Central memory CD4-positive, alpha-beta T cell (primary cell): ENCODE results near the gene ZC3H7B.

Experiments used
- DNase-seq: peaks from one replicate; pipeline ENCODE4 v3.0.0; 2022

Gene ZC3H7B

DNA sequence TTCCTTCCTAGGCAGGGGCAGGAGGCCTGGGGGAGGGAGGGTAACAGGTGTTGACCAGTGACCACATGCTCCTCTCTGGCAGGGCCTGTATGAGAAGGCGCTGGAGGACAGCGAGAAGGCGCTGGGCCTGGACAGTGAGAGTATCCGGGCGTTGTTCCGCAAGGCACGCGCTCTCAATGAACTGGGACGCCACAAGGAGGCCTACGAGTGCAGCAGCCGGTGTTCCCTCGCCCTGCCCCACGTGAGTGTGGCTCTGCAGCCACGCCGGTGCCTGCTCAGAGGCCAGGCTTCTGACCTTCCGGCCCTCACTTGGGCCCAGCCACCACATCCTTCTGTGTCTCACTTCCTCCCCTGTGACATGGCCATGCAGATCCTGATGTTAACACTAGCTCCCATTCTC is 25.8 kb downstream of the ZC3H7B start:
- no peak for DNase-seq

DNA sequence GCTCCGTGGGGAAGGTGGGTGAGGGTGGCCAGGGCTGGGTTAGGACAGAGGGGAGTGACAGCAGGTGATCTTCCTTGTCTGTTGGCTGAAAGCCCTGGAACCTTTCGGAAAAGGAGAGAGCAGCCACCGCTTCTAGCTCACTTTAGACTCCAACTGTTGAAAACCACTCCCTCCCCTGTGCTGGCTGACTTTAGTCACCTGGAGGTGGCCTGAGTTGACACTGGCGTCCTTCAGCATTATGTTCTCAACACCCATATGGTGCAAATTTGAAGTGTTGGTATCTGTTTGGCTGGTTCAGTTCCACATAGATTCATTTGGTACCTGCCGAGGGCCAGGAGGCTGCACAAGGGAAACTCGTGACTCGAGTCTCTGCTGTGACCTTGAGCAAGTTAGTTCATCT is 28.8 kb downstream of the ZC3H7B start:
- no peak for DNase-seq

DNA sequence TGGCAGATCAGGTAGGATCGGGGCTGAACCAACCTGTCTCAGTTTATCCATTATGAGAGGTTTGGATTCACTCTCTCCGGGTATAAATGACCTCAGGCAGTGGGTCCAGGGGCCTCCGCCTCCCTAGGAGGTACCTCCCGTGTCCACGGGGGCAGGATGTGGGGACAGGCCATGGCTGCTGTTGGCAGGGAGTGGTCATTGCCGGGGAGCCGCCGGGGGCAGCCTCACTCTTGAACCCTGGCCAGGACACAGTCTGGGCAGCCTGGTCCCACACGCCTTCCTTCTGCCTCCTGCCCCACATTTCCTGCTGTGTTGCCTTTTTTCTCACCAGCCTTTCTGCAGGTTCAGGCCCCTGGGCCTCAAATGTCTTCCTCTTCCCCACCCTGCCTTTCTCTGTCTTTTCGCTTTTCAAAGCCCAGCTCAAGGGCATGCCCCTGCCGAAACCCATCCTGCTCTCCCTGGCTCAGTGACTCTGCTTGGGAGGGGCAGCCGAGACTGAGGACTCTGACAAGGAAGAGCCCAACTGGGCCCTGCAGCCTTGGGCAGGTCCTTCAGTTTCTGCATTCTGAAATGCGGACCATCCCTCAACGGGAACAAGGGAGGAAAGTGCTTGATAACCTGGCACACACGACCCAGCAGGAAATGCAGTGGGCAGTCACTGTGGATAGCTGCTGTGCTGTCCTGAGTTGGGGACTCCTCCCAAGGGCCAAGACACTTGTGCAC is 31.1 kb downstream of the ZC3H7B start:
- no peak for DNase-seq

DNA sequence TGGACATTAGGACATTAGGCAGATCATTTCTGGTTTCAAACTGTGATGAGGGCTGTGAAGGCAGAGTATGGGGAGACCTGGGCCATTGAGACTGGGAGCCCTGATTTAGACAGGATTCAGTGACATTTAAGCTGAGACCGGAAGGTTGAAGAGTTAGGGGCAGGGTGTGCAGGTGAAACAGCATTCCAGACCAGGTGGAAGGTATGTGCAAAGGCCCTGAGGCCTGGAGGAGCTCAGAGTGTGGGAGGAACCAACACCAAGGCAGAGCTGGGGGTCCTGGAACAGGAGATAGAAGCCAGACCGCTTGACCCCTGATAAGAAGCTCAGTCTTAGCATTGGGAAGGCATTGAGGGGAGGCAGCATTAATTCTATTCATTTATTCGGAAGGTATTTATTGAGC is 32.5 kb downstream of the ZC3H7B start:
- no peak for DNase-seq

DNA sequence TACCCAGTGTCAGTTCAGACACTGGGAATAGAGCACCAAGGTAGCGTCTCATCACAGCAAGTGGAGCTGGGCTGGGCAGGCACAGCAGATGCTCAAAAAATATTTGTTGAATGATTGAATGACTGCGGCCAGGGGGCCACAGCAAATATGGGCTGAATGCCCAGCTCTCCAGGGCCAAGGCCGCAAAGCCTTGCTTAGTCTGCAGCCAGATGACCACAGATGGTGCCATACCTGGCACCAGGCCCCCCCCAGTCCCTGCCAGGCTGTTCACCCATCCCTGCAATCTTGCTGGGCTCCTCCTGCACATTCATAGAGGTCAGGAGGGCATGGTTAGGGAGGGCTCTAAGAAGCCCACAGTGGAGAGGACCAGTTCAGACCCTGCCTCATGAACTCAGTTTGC is 32.9 kb downstream of the ZC3H7B start:
- DNase-seq: no peak

DNA sequence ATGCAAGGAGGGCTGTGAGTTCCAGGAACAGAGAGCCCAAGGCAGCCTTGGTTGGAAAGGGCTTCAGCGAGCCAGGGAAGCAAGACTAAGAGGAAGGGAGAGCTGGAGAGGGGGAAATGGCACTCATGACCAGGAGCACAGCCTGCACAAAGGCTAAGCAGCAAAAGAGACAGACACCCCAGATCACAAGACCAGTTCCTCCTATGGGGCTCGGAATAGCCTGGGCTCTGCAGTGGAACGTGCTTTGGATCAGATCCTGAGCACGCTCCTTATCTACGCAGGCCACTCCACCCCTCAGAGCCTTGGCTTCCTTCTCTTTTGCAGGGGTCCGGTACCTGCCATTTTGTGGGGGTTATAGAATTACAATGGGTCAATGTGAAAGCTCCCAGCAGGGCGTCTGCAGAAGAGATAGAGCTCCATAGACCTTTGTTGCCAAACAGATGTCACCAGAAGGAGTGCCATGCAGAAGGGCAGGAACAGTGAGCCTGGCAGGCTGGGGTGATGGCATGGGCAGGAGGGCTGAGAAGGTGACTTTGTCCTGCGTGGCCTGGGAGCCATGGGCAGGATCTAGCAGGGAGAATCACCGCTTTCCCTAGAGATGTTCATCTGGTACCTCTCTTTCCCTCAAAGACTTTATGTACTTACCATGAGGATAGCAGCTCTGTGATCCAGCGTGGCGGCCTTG is 33.8 kb downstream of the ZC3H7B start:
- DNase-seq: no peak

DNA sequence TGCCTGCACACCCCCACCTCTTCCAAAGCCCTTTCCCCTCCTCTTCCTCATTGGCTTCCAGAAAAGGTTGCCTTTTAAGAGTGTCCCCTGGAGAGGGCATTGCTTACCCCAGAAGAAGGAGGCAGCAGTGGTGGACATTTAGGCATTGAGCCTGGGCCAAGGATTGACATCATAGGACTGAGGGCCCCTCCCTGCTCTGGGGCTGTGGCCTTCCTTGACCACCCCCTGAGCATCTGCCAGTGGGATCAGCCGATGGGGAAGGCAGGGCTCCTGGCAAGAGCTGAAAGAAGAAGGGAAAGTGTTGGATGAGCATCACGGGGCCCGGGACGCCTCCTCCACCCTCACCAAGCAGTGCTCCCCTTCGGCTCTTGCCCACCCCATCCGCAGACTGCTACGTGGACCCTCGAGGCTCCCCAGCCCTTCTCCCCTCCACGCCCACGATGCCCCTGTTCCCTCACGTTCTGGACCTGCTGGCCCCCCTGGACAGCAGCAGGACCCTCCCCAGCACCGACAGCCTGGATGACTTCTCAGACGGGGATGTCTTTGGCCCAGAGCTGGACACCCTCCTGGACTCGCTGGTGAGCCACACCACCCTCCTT is 37.4 kb downstream of the ZC3H7B start:
- no peak for DNase-seq

DNA sequence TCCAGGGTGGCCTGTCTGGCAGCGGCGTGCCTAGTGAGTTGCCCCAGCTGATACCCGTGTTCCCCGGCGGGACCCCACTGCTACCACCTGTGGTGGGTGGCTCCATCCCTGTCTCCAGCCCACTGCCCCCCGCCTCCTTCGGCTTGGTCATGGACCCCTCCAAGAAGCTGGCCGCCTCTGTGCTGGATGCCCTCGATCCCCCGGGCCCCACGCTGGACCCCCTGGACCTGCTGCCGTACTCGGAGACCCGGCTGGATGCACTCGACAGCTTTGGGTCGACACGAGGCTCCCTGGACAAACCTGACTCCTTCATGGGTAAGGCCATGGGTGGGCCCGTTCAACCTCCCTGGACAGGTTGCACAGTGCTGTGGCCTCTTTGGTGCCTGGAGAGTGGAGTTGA is 38.5 kb downstream of the ZC3H7B start:
- no peak for DNase-seq

DNA sequence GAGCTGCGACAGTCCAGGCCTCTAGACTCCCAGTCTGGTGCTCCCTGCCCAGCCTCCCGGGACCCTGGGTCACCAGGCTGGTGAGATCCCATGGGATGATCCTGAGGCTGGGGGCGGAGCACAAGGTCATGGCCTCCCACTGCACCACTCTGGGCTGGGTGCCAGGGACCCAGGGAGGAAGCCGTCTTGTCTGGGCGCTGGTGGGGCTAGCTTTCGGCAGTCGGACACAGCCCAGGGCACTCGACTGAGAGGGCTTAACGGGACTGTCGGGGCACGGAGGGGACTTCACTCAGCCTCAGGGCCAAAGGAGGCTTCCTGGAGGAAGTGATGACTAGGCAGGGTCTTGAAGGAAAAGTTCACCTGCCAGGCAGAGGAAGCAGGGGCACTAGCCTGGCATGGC is 39.0 kb downstream of the ZC3H7B start:
- DNase-seq: no peak

DNA sequence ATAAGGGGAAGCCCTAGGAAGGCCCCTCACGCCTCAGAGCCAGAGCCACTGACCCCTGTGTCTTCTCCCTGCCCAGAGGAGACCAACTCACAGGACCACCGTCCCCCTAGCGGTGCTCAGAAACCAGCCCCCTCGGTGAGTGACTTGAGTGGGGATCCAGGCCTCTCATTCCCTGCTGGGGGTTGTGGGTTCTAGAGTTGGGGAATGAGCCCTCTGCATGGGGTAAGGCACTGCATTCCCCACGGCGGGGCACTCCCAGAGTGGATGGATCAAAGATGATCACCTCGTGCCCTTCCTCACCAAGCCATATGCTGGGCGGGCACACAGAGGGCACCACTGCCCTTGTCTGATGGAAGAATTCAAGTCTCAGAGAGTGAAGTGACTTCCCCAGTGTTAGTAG is 39.7 kb downstream of the ZC3H7B start:
- DNase-seq: no peak

DNA sequence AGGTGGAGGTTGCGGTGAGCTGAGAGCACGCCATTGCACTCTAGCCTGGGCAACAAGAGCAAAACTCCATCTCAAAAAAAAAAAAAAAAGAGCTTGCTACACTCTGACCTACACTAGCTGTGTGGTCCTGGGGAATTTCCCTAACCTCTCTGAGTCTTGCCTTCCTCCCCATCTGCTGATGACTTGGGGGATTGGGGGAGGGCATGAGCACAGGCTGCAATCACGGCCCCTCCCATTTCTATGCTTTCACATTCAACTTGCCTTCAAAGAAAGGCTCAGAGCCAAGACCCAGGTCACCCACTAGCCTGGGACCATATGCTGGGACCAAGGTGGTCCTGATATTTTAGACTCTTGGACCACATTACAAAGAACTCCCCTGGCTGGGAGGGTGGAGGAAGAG is 40.7 kb downstream of the ZC3H7B start:
- DNase-seq: no peak

DNA sequence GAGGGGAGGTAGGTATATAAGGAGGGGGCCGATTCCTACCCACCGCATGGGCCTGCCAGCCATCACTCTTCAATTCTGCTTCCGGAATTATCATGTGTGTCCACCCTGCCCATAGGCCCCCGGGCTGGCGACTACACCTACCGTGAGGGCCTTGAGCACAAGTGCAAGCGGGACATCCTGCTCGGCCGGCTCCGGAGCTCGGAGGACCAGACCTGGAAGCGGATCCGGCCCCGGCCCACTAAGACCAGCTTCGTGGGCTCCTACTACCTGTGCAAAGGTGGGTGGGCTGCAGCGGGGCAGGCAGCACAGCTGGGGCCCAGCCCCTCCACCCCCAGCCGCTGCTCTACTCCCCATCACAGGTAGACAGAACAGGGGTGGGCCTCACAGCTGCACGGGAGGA is 42.0 kb downstream of the ZC3H7B start:
- no peak for DNase-seq

DNA sequence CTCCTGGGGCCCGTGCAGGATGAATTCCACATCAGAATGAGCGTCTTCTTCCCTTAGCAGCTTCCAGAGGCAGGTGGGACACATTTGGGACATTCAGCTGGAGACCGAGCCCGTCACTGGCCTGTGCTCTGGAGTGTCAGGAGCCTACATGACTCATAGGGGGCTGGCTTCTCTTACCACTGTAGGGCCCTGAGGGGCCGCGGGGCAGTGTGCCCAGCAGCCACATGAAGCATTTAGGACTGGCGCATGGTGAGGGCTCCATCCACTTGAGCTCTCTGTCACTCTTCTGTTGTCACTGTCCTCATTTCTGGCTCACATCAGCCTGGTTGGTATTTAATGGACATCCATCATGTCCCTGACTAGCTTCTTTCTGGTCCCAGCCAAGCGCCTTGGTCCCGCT is 42.4 kb downstream of the ZC3H7B start:
- DNase-seq: no peak

DNA sequence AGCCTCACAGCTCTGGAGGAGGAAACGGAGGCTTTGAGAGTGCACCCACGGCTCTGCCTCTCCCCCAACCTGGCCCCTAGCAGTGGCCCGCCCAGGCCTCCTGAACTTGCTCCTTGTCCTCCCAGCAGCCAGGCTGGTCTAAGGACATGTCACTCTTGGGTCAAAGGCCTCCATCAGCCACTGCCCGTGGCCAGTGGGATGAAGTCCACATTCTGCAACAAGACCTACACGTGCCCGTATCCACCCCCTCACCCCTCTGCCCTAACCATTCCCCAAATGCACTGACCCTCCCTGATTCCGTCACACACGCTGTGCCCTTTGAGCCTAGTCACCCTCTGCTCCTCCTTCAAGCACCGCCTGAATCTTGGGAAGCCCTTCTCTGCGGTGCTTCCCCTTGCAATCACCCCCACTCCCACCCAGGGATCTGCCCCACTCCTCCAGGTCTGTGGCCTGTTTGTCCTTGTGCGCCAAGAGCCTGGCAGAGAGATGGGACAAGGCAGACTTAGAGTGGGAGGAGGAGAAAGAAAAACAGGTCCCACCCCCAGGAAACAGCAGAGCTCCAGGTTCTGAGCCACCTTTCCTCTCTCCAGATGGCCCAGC is 43.0 kb downstream of the ZC3H7B start:
- DNase-seq: no peak

DNA sequence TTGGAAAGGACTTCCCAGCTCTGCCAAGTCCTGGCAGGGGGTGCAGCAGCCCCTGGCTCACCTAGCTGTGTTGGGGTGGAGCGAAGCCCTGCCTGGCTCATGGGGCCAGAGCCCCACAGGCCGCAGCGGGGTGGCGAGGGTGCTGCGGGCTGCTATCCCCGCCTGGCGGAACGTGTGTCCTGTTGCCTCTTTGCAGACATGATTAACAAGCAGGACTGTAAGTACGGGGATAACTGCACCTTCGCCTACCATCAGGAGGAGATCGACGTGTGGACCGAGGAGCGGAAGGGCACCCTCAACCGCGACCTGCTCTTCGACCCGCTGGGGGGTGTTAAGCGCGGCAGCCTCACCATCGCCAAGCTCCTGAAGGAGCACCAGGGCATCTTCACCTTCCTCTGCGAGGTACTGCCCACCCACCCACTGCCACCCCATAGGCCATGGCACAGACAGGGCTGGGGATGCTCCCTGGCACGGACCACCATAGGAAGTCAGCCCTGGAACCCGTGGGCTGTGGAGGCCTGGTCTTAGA is 44.5 kb downstream of the ZC3H7B start:
- no peak for DNase-seq

DNA sequence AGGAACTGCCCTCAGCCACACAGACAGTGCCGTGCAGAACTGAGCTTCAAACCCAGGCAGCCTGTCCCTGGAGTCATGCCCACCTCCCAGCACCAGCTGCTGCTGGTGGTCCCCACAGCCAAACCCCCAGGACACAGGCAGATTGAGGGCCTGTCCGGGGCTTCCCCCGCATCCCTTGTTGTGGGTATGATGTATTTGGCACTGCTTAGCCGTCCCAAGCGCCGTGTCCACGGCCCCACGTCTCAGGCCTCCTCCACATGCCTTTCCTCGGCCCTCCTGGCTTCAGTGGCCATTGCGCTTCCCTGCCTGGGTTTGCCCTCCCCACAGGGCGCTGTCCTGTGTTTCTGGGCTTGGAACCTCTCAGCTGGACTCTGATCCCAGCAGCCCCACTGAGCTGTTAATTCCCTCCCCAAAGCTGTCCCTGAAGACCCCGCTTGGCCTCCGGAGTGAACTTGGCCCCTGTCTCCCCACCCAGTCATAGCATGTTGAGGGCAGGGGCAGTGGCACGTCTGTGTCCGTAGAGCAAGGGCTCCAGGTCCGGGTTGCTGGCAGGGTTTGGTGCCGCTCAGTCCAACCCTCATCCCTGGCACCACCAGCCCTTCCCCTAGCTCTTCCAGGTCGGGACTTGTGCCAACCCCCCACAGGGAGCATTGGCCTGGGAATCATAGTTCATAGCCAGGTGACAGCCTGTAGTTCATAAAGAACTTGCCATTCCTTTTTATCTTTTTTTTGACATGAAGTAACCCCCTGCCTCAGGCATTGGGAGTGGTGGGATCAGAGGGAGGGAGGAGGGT is 45.9 kb downstream of the ZC3H7B start:
- no peak for DNase-seq

DNA sequence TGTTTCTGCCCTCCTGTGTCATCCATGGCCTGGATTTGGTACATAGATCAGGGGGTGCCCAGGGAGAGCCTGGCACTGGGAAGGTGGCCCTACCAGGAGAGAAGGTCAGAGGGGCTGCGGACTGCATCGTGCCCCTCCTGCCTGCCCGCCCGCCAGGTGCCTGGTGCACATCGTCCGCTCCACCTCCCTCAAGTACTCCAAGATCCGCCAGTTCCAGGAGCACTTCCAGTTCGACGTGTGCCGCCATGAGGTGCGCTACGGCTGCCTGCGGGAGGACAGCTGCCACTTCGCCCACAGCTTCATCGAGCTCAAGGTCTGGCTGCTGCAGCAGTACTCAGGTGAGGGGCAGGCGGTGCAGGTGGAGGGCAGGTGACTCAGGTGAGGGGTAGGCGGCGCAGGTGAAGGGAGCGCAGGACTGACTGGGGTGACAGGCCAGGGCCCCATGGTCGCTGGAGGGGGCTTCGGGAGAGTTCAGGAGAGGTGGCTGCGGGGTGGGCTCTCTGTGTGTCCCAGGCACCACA is 47.7 kb downstream of the ZC3H7B start:
- DNase-seq: no peak

DNA sequence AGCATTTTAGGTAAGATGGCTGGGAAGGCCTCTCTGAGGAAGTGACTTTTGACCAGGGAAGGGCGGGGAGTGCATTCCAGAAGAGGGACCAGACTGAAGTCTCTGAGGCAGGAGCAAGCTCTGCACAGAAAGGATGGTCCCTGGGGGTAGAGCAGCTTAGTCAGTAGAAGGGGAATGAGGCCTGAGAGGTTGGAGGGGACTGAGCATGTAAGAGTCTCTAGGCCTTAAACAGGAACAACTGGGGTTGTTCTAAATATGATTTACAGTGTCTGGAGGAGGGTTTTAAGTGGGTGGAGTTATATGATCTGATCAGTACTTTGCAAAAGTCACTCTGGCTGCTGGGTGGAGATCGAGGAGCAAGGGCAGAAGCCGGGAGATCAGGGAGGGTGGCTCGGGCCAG is 48.8 kb downstream of the ZC3H7B start:
- no peak for DNase-seq

DNA sequence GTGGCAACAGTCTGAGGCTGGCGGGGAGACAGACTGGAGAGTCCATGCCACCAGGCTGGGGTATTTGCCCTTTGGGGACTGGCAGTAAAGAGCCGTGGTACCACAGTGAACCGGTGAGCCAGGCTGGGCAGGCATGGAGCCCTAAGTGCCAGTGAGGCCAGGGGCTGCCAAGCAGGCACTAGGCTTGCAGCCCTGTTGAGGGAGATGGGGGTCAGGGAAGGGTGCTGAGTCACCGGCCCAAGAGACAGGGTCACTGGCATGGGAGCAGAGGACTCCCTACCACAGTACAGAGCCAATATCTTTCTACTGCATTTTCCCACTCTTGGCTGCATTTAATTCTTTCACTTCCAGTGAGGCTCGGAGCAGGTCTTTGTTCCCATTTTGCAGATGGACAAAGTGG is 49.7 kb downstream of the ZC3H7B start:
- DNase-seq: no peak

DNA sequence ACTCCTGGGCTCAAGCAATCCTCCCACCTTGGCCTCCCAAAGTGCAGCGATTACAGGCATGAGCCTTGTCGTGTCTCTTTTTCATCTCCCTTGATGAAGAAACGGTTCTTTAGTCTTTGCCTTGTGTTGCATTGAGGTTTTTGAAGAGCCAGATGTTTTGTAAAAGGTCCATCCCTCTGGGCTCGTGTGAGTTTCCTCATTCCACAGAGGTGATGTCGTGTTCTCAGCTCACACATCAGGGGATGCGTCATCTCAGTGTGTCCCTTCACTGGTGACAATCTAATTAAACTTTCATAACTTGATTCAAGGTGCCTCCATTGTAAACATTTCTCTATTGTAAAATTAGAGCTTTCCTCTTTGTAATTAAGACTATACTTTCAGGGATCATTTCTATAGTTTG is 50.7 kb downstream of the ZC3H7B start:
- DNase-seq: no peak

DNA sequence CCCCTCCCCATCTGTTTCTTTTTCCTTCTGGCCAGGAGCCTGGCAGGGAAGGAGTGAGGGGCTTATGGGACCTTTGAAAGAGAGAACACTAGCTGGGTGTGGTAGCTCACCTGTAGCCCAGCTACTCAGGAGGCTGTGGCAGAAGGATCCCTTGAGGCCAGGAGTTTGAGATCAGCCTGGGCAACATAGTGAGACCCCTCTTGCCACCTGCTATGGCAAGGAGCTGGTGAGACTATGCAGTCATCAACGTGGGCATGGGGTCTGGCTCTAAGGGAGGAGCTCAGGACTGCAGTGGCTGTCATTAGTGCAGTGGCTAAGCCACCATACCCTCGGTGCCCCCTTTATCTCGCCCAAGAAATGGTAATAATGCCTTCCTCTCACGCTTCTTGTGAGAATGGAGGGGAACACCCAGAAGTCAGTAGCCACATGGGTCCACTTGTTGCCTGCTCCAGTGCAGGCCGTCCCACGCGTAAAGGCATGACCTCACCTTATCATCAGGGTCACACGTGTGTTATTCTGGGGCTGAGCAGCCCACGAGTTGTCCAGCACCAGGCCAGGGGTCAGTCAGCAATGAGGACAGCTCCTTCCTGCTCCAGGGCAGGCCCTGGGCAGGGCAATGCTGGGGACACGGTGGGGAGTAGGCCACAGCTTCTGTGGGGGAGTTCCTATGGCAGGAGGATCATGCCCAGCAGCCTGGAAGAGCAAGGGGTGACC is 52.7 kb downstream of the ZC3H7B start:
- DNase-seq: no peak

DNA sequence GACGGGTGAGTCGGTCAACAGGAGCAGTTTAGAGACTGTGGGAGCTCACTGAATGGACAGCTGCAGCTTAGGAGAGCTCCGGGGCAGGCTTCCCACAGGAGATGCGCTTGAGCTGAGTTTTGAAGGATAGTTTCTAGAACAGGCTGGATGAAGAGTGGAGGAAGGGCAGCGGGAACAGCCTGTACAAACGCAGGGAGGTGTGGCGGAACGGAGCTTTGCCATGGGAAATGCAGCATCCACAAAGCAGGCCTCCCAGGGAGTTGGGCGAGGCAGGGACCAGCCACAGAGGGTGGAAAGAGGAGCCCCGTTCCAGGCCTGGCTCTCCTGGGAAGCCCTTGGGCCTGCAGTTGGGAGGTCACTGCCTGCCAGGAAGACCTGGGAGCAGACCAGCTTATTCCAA is 53.7 kb downstream of the ZC3H7B start:
- no peak for DNase-seq
